ENCODE results near the gene HNRNPH3.

DNA sequence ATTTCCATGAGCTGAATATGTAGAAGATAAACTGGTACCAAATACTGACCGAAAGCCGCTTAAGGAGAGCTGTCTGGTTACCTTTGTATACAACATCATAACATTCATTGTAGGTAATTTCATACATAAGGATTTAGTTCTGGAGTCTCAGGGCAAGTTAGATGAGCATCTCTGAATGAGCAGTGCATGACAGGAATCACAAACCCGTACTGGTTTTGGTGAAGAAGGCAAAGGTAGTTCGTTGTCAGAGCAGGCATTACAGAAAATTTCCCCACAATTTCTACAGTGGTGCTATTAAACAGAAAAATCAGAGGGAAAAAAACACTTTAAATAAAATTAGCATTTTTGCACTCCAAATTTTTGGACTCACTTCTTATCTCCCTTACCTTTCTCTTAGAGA, 13.8 kb downstream of the HNRNPH3 start:
- TF ChIP-seq, protein P1, sequence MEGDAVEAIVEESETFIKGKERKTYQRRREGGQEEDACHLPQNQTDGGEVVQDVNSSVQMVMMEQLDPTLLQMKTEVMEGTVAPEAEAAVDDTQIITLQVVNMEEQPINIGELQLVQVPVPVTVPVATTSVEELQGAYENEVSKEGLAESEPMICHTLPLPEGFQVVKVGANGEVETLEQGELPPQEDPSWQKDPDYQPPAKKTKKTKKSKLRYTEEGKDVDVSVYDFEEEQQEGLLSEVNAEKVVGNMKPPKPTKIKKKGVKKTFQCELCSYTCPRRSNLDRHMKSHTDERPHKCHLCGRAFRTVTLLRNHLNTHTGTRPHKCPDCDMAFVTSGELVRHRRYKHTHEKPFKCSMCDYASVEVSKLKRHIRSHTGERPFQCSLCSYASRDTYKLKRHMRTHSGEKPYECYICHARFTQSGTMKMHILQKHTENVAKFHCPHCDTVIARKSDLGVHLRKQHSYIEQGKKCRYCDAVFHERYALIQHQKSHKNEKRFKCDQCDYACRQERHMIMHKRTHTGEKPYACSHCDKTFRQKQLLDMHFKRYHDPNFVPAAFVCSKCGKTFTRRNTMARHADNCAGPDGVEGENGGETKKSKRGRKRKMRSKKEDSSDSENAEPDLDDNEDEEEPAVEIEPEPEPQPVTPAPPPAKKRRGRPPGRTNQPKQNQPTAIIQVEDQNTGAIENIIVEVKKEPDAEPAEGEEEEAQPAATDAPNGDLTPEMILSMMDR (IDR thresholded peaks at IDR 0.05) = no peak
- TF ChIP-seq EP300 (IDR thresholded peaks at IDR 0.05) = no peak
- no peak for TF ChIP-seq POLR2AphosphoS5 (IDR thresholded peaks at IDR 0.05)
- no peak for TF ChIP-seq POLR2A (IDR thresholded peaks at IDR 0.05)
